Activated CD8-positive, alpha-beta memory T cell treated with anti-CD3 and anti-CD28 coated beads for 1 hour (primary cell): ENCODE measurements around the gene FLNB.

Experiments used
- DNase-seq, 2 donors: peaks; one replicate each; pipeline ENCODE4 v3.0.0-alpha.2; 2020; ENCODE audit warnings: low read depth in 1 of 2; ENCODE audit errors: extremely low read depth in 1 of 2

FLNB gene, protein sequence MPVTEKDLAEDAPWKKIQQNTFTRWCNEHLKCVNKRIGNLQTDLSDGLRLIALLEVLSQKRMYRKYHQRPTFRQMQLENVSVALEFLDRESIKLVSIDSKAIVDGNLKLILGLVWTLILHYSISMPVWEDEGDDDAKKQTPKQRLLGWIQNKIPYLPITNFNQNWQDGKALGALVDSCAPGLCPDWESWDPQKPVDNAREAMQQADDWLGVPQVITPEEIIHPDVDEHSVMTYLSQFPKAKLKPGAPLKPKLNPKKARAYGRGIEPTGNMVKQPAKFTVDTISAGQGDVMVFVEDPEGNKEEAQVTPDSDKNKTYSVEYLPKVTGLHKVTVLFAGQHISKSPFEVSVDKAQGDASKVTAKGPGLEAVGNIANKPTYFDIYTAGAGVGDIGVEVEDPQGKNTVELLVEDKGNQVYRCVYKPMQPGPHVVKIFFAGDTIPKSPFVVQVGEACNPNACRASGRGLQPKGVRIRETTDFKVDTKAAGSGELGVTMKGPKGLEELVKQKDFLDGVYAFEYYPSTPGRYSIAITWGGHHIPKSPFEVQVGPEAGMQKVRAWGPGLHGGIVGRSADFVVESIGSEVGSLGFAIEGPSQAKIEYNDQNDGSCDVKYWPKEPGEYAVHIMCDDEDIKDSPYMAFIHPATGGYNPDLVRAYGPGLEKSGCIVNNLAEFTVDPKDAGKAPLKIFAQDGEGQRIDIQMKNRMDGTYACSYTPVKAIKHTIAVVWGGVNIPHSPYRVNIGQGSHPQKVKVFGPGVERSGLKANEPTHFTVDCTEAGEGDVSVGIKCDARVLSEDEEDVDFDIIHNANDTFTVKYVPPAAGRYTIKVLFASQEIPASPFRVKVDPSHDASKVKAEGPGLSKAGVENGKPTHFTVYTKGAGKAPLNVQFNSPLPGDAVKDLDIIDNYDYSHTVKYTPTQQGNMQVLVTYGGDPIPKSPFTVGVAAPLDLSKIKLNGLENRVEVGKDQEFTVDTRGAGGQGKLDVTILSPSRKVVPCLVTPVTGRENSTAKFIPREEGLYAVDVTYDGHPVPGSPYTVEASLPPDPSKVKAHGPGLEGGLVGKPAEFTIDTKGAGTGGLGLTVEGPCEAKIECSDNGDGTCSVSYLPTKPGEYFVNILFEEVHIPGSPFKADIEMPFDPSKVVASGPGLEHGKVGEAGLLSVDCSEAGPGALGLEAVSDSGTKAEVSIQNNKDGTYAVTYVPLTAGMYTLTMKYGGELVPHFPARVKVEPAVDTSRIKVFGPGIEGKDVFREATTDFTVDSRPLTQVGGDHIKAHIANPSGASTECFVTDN (N-terminal part only)

DNA sequence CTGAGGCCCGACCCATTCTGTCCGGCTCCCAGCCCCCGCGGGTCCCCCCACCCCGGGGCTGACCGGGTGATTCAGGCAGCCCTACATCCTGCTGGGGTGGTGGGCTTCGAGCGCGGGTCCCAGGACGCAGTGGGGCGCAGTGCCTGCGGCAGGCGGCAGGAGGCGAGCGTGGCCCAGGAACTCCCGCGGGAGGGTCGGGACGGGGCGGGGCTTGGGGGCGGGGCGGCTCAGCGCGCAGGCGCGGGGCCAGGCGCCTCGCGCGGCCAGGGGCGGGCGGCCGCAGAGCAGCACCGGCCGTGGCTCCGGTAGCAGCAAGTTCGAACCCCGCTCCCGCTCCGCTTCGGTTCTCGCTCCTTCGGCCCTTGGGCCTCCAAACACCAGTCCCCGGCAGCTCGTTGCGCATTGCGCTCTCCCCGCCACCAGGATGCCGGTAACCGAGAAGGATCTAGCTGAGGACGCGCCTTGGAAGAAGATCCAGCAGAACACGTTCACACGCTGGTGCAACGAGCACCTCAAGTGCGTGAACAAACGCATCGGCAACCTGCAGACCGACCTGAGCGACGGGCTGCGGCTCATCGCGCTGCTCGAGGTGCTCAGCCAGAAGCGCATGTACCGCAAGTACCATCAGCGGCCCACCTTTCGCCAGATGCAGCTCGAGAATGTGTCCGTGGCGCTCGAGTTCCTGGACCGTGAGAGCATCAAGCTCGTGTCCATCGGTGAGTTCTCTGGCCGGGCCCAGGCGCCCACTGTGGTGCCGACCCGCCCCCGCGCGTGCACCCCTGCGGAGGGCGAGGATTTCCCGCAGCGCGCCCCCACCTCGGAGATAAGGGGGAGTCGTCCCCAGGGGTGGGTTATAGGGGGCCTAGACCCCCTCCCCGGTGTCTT, at the start of gene FLNB:
Gene FLNB, plus strand, starts transcription at position 282 of the 885 bp plus-strand sequence. Its CDS starts 143 bp downstream, at position 425.
- DNase-seq: peak; percentile 28 to 74

DNA sequence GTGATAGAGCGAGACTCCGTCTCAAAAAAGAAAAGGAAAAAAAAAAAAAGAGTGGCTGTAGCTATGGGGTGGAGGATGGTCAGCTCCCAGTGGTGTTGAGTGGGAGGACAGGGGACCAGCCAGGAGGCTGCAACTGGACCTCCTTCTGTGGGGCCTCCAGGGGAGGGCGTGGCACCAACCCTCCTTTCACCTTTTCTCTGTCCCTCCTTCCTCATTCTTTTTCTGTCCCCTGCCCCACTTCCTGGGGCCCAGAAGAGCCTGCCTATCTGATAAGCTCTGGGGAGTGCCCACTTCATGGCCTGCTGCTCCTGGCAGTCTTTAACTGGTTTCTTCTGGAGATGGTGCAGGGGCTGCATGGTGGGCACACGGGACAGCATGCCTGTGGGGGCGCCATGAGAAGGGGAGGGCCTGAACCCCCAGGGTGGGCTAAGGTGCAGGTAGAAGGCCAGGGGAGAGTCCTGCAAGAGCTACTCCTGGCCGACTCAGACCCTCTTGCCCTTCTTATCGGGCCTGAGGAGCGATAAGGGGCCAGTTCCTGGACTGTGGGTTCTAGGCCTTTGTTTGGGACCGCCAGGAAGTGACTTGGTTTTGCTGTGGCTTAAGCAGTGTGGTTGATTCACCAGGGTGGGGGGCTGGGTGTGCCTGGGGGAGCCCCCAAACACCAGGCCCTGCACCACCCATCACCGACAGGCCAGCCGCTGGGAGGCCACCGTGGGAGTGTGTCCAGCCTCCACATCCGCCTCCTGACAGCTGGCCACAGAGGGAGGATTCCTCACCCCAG, 49.4 kb upstream of the FLNB start:
- no peak for DNase-seq

DNA sequence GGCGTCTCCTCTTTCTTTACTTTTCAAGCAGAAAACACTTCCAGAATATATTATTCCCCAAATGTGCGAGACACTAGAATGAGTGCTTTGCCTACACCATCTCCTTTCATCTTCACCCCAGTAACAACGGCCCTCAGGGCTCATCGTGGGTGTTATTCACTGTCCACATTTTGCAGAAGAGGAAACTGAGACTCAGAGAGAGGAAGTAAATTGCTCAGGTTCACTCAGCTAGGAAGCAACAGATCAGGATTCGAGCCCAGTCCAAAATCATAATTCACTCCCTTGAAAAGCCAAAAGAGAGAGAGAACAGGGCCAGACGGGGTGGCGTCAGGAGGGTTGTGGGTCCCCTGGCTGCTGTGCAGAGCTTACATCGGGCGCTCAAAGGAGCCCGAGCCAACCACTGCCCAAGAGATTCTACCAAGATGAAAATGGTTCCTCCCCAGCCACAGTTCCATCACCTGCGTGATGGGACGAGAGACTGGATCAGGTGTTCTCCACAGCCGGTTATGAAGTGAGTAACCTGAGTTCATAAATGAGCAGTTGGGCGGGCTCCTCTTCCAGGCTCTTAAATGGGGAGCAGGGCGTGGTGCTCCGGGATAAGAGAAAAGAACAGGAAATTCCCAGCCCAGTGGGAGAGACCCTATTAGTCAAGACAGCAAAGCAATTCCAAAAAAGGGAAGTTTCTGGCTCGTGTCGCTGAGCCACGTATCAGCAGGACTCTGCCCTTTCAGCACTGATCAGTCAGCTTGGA, 48.6 kb upstream of the FLNB start:
- DNase-seq: no peak

DNA sequence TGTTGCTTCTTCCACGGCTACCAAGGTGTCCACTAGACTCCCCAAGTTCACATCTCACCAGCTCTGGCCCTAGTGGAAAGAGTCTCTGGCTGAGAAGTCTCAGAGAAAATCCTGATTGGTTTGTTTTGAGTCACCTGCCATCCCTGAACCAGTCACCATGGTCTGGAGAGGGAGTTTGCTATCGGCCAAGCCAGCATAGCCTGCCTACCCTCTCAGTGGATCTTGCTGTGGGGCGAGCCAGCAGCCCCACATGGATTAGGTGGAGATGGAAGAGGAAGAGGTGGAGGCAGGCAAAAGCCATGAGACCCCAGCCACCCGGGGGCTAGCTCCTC, 48.1 kb upstream of the FLNB start:
- DNase-seq: no peak

DNA sequence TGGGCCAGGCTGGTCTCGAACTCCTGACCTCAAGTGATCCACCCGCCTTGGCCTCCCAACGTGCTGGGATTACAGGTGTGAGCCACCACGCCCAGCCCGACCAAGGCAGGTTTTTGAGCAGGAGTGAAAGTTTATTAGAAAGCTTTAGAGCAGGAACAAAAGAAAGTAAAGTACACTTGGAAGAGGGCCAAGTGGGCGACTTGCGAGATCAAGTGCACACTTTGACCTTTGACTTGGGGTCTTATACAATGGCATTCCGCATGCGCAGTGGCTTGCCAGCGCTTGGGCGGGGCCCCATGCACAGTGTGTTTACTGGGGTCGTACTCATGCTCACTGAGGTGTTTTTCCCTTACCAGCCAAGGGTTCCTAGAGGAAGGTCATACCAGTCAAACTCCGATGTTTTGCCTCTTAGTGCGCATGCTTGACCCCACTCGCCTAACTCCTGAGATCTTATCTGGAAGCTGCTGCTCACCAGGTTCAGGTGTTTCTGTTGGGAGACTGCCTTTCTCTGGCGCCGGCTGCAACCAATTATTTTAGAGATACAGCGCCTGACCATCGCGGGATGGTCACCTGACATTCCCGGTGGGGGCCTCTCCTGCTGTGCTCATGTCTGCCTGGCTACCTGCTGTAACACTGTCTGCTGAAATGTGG, 46.9 kb upstream of the FLNB start:
- no peak for DNase-seq

DNA sequence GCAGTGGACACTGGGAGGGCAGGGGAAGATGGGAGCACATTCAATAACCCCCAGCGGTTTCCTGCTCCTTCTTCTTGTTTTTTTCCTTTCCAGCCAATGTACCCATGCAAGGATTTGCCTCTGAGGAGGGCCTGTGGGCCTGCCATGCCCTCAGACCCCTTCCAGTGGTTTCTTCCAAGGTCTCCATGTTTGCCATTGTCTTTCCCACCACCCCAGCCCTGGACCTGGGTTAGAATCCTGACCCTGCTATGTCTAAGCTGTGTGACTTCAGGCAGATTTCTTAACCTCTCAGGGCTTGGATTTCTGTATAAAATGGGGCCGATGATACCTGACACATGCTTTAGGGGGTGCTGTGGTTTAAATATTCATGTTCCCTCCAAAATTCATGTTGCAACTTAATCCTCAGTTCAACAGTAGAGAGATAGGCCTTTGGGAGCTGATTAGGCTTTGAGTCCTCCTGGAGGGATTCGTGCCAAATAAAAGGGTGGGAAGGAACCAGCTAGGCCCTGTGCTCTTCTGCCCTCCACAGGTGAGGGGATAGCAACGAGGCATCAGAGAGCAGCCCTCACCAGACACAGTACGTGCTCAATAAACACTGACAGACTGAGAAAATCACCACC, 46.3 kb upstream of the FLNB start:
- DNase-seq: no peak

DNA sequence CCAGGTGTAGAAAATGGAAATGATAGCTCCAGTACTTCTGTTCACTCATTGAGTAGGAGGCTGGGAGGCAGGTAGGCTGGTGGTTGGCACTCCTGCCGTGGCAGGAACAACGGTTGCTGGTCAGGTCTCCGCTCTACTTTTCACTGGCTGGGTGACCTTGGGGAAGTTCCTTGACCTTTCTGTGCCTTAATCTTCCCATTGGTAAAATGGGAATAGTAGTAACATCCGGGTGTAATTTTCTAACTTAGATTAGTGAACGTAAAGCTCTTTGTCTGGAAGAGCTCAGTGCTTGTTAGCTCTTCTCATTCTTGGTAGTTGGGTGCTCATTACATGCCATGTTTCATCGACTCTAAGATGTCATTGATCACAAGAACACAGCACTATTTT, 45.8 kb upstream of the FLNB start:
- DNase-seq: no peak

DNA sequence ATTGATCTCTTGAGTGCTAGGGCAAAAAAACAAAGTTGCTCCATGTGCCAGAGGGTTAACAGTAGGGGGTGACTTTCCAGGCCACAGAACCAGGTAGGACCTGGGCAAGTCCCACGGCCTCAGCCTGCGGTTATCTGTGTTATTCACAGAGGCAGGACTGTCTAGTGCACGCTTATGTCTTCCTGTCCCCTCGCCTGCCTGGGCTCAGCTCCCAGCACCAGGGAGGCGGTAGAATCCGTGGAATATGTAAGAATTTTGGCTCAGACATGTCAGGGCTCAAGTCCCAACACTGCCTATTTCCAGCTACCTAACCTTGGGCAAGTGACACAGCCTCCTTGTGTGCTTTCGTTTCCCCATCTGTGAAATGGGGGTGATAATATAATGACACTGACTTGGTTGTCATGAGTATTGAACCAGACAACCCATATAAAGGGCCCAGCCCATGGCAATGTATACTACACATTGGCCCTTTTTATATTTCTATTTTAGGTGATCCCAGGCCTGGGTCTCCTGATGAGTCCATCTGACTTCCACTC, 44.3 kb upstream of the FLNB start:
- DNase-seq: no peak

DNA sequence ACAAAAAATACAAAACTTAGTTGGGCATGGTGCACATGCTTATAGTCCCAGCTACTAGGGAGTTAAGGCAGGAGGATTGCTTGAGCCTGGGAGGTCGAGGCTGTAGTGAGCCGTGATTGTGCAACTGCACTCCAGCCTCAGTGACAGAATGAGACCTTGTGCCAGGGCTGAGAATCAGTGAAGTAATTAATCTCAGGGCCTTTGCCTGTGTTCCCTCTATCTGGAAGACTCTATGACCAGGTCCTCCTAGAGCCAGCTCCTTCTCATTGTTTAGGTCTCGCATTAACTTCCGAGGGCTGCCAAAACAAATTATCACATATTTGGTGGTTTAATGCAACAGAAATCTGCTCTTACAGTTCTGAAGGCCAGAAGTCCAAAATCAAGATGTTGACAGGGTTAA, 41.4 kb upstream of the FLNB start:
- no peak for DNase-seq

DNA sequence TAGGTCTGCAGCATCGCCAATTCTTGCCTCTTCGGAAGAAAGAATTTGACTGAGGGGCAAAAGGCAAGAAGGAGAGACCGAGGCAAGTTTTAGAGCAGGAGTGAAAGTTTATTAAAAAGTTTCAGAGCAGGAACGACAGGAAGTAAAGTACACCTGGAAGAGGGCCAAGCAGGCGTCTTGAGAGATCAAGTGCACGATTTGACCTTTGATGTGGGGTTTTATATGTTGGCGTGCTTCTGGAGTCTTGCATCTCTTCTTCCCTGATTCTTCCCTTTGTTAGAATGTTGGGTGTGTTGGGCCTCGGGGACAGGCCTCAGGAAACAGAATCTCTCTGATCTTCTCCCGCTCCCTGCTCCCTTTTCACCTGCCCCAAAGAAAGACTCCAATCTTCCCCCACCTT, 40.6 kb upstream of the FLNB start:
- DNase-seq: no peak

DNA sequence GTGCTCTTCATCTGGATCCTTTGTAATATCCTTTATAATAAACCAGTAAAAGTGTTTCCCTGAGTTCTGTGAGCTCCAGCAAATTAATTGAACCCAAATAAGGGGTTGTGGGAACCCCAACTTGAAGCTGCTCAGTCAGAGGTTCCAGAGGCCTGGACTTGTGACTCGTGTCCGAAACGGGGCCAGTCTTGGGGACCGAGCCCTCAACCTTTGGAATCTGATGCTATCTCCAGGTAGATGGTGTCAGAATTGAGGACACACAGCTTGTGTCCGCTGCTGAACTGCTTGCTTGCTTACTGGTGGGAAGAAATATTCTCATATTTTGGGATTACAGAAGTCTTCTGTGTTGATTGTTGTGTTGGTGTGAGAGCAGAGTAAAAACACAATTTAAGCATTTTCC, 39.7 kb upstream of the FLNB start:
- DNase-seq: no peak

DNA sequence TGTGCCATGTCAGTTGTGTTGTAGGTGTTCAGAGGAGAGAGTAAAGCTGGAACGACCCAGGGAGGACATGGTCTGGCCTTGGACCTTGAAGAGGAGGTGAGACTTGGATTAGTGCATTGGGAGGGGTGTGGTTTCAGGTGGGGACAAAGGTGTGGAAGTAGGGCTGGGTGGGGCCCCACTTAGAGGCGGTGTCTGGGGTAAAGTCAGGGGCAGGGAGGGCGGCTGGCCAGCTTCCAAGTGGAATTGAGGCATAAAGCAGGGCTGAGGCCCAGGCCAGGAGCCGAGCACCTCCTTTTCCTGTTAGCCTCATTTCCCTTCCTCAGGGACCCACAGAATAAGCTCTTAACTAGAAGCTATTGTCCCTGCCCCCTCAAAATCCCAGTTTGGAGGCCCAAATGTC, 36.2 kb upstream of the FLNB start:
- no peak for DNase-seq

DNA sequence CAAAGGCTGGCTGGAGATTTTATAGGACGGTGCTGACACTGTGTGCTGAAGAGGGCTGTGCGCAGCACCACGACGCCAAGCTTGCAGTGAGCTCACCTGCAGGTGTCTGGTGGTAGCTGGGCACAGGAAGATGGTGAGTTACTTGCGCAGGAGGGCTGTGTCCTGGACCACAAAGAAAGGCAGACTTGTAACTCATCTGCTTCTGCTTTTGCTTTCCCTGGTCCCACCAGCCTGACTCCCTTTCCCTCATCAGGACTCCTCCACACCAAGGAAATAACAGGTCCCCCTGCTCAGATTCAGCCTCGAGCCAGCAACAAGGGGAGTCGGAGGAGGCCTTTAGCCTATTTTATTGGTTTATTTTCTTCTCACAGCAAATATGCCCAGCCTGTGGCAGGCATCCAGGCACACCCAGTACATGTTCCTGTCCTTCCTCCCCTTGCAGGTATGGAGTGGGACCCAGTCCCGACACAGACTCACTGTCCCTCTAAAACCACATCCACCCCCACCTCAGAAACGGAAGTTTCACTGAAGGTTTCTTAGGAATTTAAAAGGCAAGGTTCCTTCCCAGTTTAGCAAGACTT, 35.6 kb upstream of the FLNB start:
- no peak for DNase-seq

DNA sequence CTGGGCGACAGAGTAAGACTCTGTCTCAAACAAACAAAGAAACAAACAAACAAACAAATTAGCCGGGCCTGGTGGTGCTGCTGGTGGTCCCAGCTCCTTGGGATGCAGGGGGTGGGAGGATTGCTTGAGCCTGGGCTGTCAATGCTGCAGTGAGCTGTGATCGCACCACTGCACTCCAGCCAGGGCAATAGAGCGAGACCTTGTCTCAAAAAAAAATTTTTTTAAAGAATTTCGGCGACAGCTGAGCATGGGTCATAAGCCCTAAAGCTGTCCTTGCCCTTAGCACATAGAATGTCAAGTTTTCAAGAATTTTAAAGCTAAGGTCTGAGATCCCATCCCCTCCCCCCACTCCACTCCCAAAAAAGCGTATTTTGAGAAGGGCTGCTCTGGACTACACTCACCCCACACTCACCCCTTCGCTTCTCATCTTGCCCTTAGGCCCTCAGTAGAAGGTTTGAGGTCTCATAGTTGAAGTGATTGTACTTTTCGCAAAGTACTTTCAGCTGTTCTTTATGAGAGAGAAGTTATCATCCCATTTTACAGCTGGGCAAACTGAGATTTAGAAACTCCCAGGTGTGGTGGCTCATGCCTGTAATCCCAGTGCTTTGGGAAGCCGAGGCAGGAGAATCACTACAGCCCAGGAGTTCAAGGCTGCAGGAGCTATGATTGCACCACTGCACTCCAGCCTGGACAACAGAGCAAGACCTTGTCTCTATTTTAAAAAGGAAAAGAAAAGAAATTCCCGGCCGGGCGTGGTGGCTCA, 34.3 kb upstream of the FLNB start:
- no peak for DNase-seq

DNA sequence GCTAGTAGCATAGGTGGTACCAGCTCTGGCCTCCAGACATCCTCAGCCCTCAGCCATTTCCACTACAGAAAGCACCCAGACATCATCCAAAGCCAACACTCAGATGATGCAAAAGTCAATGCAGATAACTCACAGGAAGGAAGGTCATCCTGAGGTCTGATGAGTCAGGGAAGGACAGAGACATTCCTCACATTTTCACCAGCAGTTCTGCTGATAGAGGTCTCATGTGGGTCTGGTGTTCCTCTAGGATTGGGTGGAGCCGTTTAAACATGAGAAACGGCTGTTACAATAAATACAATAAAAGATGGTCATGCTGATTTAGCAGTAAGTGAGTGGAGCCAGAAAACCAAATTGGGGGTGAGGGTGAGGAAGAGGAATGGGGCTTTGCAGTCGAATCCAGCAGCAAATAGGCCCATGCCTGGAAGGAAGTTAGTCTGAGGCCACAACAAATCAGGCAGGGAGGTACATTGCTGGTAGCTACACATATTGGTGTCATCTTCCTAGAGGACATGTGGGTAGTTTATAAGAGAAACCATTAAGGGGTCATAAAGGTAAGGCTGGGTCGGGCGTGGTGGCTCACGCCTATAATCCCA, 33.3 kb upstream of the FLNB start:
- no peak for DNase-seq

DNA sequence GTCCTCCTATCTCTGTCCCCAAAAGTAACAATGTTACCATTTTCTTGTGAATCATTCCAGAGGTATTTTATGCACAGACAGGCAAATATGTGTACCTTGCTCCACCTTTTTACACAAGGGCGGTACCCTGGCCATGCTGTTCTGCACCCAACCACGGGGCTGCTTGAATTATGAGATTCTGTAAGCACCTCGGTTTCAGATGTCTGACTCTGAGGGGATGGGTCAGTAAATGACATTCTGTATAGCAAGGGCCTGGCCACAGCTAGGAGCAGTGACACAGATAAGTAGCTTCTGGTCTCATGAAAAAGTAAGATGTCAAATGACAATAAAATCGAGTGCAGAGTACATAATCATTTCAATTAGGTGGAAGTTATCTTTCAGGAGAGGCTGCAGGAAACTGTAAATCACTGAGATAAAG, 30.4 kb upstream of the FLNB start:
- DNase-seq: no peak
